NCI-H1417 (cell line): Measurements from ENCODE around the gene ERBIN.

ENCODE experiments used
- DNase-seq, 3 experiments: peaks; one replicate each; lab custom pipeline; 2025; lab: John Stamatoyannopoulos, UW

ERBIN gene

DNA sequence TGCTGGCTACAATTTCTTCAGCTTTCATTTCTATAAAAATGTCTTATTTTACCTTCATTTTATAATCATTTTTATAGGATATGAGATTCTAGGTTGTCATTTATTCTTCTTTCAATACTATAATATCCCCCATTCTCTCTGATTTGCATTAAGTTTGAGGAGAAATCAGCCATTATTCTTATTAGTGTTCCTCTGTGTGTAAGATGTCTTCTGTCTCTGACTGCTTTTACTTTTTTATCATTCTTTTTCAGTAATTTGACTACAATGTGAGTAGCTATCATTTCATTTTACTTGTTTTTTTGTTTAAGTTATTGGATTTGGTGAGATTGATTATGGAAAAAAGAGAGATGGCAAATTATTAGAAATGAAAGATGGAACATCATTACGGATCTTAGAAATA, 204.1 kb downstream of the ERBIN start:
- no peak for DNase-seq
